CD4-positive, alpha-beta T cell (primary cell): ENCODE measurements around the gene HOXA5. TPM values are rescaled to one million over a fixed set of nuclear protein-coding genes. Genes with fewer than 3 reads are reported as not detected.
A peak's percentile ranks its signal among the peaks of the same experiment; 100 is the strongest.

Source experiments
- ATAC-seq: fragments of 200-7000 bp; cut with Tn5 transposase; one replicate; pipeline ENCODE4 v1.10.0; 2022; ENCODE audit warnings: mild to moderate bottlenecking; ENCODE audit not compliant: poor library complexity
- CTCF ChIA-PET: fragments of 350-600 bp; sonication (Branson Sonifier 250); formaldehyde crosslinking; loops from one replicate; lab custom pipeline; 2021; ENCODE audit warnings: antibody characterized with exemption, inconsistent platforms; lab: Charles Lee
- POLR2A ChIA-PET: fragments of 350-600 bp; sonication (Branson Sonifier 250); formaldehyde crosslinking; loops from one replicate; lab custom pipeline; 2021; ENCODE audit warnings: antibody characterized with exemption, inconsistent platforms; lab: Charles Lee
- DNase-seq, 14 experiments: peaks; one replicate each; pipeline ENCODE4 v3.0.0-alpha.2; 2013 to 2020; ENCODE audit warnings: mixed read lengths in 2 of 14
- H3K27ac ChIP-seq, 2 donors: one replicate each; pipeline versions ENCODE4 v1.5.1 to v1.7.0; 2013; ENCODE audit warnings: low read length in 2 of 2, low read depth in 1 of 2, mild to moderate bottlenecking in 1 of 2
- H3K27me3 ChIP-seq, 2 experiments: 1 replicate in 1 of 2; 2 replicates in 1 of 2; pipeline versions ENCODE4 v1.6.1 to v1.7.0; 2013; ENCODE audit warnings: low read length in 2 of 2, control low read depth in 1 of 2, mild to moderate bottlenecking in 1 of 2, moderate library complexity in 1 of 2; ENCODE audit not compliant: insufficient read depth in 2 of 2, control insufficient read depth in 1 of 2
- H3K36me3 ChIP-seq: one replicate; pipeline ENCODE4 v1.6.1; 2013; ENCODE audit warnings: low read length, control low read depth; ENCODE audit not compliant: insufficient read depth
- H3K4me1 ChIP-seq: one replicate; pipeline ENCODE4 v1.6.1; 2013; ENCODE audit warnings: low read length, control low read depth; ENCODE audit not compliant: insufficient read depth
- H3K4me3 ChIP-seq: one replicate; pipeline ENCODE4 v1.5.1; 2013; ENCODE audit warnings: mild to moderate bottlenecking, low read length, moderate library complexity
- H3K9me3 ChIP-seq, 2 experiments: 1 replicate in 1 of 2; 2 replicates in 1 of 2; pipeline versions ENCODE4 v1.6.1 to v1.7.0; 2013; ENCODE audit warnings: low read length in 2 of 2, mild to moderate bottlenecking in 2 of 2, control low read depth in 1 of 2, moderate library complexity in 1 of 2; ENCODE audit not compliant: control insufficient read depth in 1 of 2, insufficient read depth in 1 of 2
- H3K27ac Mint-ChIP-seq: one replicate; pipeline ENCODE4 v1.8.0; 2020; ENCODE audit warnings: mixed read lengths
- H3K27me3 Mint-ChIP-seq: one replicate; pipeline ENCODE4 v1.8.0; 2021; ENCODE audit warnings: mixed read lengths
- H3K36me3 Mint-ChIP-seq: one replicate; pipeline ENCODE4 v1.8.0; 2021; ENCODE audit warnings: low read depth, mixed read lengths
- H3K4me1 Mint-ChIP-seq: one replicate; pipeline ENCODE4 v1.8.0; 2021; ENCODE audit warnings: low read depth, mixed read lengths
- H3K4me3 Mint-ChIP-seq: one replicate; pipeline ENCODE4 v1.8.0; 2020; ENCODE audit warnings: mild to moderate bottlenecking, mixed read lengths
- H3K9me3 Mint-ChIP-seq: one replicate; pipeline ENCODE4 v1.8.0; 2020; ENCODE audit warnings: mixed read lengths
- intact Hi-C, 2 experiments: fragments of 100-400 bp; cut with DNase I in 1 of 2; cut with micrococcal nuclease in 1 of 2; formaldehyde crosslinking; loops; one replicate each; pipeline versions ENCODE4 v1.15.1 to v1.9.0; 2023 to 2025; cut with DNase I, micrococcal nuclease
- total RNA-seq, 174 experiments: library from RNA in 2 of 174; stranded (reverse) in 2 of 174; gene quantifications; one replicate each; pipeline ENCODE4 v1.2.3 and lab custom pipeline; 2021 to 2026
- TF ChIP-seq, protein P1 (sequence below): fragments of 200-600 bp; IDR thresholded peaks from one replicate; pipeline ENCODE4 v1.8.0; 2022; ENCODE audit warnings: antibody characterized with exemption, mild to moderate bottlenecking

Gene HOXA5
- total RNA-seq, 2 experiments from 2014 or later = not detected

DNA sequence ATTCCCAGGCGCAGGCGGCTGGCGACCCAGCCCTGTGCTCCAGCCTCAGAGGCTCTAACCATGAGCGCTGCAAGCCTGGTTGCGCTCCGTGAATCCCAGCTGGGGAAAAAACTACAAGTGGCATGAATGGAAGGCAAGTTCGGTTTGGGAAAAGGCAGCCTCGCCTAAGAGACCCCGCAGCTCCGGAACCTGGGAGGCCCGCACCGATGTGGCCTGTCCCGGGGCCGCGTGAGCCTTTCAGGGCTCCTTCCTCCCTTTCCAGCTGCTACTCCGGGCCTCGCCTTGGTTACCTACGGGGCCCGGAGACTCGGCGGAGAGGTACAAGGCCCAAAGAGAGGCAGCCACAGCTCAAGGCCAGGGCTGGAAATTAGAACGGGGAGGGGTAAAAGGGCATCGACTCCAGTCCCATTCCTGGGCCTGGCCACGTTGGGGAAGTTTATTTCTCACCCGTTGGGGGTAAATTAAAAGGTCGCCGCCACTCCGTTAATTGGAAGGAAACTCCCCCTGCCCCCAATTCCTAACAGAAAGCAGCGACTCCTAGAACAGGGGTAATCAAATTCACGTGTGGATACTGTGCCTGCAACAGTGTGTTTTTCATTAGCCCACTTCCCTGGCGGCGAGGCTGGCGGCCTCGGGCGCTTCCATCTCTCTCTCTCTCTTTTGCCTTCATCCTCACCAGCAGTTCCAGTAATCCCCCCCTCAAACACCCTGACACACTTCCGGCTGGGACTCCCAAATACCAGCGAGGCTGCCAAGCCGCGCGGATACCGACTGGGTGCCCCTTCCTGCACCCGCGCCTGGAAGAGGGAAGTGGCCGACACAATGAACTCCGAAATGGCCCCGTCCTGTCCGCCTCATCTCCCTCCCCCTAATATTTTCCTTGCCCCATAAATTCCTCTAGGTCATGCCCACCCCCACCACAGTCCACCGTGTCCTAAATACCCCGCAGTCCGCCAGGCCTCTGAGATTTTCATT is 23.3 kb upstream of the HOXA5 start:
- Histone ChIP-seq H3K4me3 (no peak overlapping the region), H3K9me3 (peaks cover 5 to 70% of the 10 kb centered on the region in 2 experiments), H3K4me1 (peaks cover 63% of the 10 kb centered on the region), H3K36me3 (no peaks in the 10 kb centered on the region), H3K27me3 (peaks cover 85 to 99% of the 10 kb centered on the region in 2 experiments), H3K27ac (no peak overlapping the region)
- ChIA-PET CTCF (interaction anchor here (1.1 to 1.4 kb wide), 3 partner anchors 13 to 797 kb away, joined by 4 to 9 read pairs (median 6); no protein-coding TSS in a partner anchor), POLR2A (interaction anchor here (0.7 to 1.2 kb wide), 3 partner anchors 10 to 36 kb away, joined by 3 read pairs; partner anchors contain the start of gene HOXA6)
- TF ChIP-seq, protein P1, sequence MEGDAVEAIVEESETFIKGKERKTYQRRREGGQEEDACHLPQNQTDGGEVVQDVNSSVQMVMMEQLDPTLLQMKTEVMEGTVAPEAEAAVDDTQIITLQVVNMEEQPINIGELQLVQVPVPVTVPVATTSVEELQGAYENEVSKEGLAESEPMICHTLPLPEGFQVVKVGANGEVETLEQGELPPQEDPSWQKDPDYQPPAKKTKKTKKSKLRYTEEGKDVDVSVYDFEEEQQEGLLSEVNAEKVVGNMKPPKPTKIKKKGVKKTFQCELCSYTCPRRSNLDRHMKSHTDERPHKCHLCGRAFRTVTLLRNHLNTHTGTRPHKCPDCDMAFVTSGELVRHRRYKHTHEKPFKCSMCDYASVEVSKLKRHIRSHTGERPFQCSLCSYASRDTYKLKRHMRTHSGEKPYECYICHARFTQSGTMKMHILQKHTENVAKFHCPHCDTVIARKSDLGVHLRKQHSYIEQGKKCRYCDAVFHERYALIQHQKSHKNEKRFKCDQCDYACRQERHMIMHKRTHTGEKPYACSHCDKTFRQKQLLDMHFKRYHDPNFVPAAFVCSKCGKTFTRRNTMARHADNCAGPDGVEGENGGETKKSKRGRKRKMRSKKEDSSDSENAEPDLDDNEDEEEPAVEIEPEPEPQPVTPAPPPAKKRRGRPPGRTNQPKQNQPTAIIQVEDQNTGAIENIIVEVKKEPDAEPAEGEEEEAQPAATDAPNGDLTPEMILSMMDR = no peak
- Mint-ChIP-seq H3K27me3 (peaks cover 93% of the 10 kb centered on the region), H3K4me3 (peak overlapping the region; percentile 83), H3K9me3 (no peaks in the 10 kb centered on the region), H3K36me3 (peaks cover 4% of the 10 kb centered on the region), H3K4me1 (peaks cover 49% of the 10 kb centered on the region), H3K27ac (peak overlapping the region; percentile 76)
- ATAC-seq (no peak), DNase-seq (peak in 3 of 14 experiments; percentile 2 to 30 (median 16))
- intact Hi-C loops = loop anchor here (2.0 to 10.0 kb wide), 5 partner anchors 872 to 1306 kb away; partner anchors contain the start of gene SNX10 (in 1 of the 2)

DNA sequence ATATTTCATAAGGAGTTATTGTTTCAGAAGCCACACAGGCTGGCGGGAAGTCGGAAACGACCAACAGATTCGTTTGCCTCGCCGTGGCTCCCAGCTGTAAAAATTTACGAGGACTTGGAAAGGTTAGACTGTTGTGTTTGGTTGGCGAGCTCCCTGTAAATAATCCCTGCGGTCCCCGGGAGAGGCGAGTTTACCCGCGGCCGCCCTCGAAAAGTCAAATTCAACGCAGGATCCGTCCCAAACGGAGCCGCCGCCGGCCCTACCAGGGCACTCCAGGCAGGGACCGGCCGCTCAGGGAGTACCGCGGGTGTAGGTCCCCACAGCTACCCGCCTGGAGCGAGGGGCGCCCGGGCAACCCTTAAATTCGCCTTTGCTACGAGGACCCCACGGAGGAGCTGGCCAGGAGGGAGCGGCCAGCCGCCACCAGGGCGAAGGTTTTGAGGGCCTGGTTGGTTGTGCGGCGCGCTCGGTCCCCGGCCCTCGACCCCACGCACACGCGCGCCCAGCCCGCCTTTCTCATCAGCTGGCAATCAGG is 22.6 kb upstream of the HOXA5 start:
- no peak overlapping the region for H3K4me3 ChIP-seq
- Mint-ChIP-seq H3K27ac (peak overlapping the region; percentile 77), H3K4me1 (peaks cover 43% of the 10 kb centered on the region), H3K9me3 (no peaks in the 10 kb centered on the region), H3K4me3 (peak overlapping the region; percentile 51), H3K36me3 (peaks cover 4% of the 10 kb centered on the region), H3K27me3 (peaks cover 92% of the 10 kb centered on the region)
- intact Hi-C loops = loop anchor here (2.0 to 10.0 kb wide), 5 partner anchors 871 to 1305 kb away; partner anchors contain the start of gene SNX10 (in 1 of the 2)
- DNase-seq = peak in 1 of 14 experiments; percentile 25
- peaks cover 0 to 65% of the 10 kb centered on the region in 2 experiments for H3K9me3 ChIP-seq
- ChIA-PET POLR2A (interaction anchor here (0.7 to 1.3 kb wide), 4 partner anchors 8 to 24 kb away, joined by 3 read pairs; partner anchors contain the start of gene HOXA6), CTCF (interaction anchor here (1.3 to 2.5 kb wide), 3 partner anchors 14 to 797 kb away, joined by 4 to 9 read pairs (median 6); no protein-coding TSS in a partner anchor)
- H3K36me3 ChIP-seq = no peaks in the 10 kb centered on the region
- no peak overlapping the region for H3K27ac ChIP-seq
- H3K27me3 ChIP-seq = peaks cover 83 to 96% of the 10 kb centered on the region in 2 experiments
- peaks cover 60% of the 10 kb centered on the region for H3K4me1 ChIP-seq
- TF ChIP-seq, protein P1 = no peak
- no peak for ATAC-seq
